ENCODE results near the gene REELD1.
A peak's percentile ranks its signal among the peaks of the same experiment; 100 is the strongest.

The REELD1 gene

GRCh38 chr4:146214238-146214637 is at the start of gene REELD1:
Gene REELD1, plus strand, starts transcription at chr4:146214538. Its CDS starts 2,415 bp downstream, at chr4:146216953.
- DNase-seq (ENCODE audit: low spot score): no peak

GRCh38 chr4:146165221-146165620 is 49.1 kb upstream of the REELD1 start:
- DNase-seq (ENCODE audit: low spot score): no peak

GRCh38 chr4:146165840-146166239 is 48.5 kb upstream of the REELD1 start:
- no peak for DNase-seq (ENCODE audit: low spot score)

DNA sequence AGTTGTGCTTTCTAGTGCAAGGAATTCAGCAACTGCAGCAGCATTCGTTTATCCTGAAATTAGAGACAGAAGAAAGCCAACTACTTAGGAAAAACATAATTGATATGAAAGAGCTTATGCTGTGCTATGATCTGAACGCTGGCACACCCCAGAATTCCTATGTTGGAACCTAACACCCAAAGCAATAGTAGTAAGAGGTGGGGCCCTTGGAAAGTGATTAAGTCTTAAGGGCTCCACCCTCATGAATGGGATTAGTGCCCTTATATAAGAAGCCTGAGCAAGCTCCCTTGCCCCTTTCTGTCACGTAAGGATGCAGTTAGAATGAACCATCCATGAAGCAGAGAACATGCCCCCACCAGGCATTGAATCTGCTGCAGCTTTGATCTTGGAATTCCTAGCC is 44.2 kb upstream of the REELD1 start:
- no peak for DNase-seq (ENCODE audit: low spot score)

GRCh38 chr4:146175541-146176453 is 38.5 kb upstream of the REELD1 start, which contains the start of gene LSM6:
Gene LSM6, plus strand, starts transcription at chr4:146175718. Its CDS starts 7,204 bp downstream, at chr4:146182922.
- peak; percentile 83 for DNase-seq (ENCODE audit: low spot score)

DNA sequence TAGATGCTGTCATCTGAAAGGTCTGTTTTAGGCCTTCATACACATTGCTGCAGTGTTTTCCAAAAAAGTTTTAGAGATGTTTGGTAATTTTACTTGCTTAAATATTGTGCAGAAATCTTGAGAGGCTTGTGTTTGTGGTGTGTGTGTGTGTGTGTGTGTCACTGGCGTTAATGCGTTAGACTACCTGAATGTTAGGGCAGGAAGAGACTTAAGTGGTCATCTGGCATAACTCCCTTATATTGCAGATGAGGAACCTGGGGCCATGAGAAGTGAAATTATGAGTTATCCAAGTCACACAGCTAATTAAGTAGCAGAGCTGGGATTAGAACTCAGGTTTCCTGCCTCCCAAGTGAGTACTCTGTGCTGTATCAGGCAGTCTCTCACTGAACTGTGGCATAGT is 37.4 kb upstream of the REELD1 start:
- DNase-seq (ENCODE audit: low spot score): no peak

GRCh38 chr4:146178126-146178525 is 36.2 kb upstream of the REELD1 start:
- DNase-seq (ENCODE audit: low spot score): no peak

GRCh38 chr4:146179784-146180370 is 34.5 kb upstream of the REELD1 start:
- no peak for DNase-seq (ENCODE audit: low spot score)

DNA sequence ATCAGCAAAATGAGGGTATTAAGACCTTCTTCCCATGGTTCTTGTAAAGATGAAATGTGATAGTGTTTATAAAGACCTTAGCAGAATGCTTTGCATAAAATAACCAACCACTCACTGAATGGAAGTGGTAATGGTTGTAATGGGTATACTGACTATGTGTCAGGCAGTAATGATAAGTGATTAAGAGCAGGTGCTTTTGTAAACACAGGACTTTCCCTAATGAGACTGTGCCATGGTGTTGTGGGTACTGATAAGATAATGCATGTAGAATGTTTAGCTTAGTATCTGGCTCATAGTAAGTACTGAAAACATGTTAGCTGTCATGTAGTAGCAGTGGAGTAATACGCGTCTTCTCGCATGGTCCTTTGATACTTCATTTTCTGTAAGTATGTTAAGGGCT is 31.9 kb upstream of the REELD1 start:
- DNase-seq (ENCODE audit: low spot score): no peak

DNA sequence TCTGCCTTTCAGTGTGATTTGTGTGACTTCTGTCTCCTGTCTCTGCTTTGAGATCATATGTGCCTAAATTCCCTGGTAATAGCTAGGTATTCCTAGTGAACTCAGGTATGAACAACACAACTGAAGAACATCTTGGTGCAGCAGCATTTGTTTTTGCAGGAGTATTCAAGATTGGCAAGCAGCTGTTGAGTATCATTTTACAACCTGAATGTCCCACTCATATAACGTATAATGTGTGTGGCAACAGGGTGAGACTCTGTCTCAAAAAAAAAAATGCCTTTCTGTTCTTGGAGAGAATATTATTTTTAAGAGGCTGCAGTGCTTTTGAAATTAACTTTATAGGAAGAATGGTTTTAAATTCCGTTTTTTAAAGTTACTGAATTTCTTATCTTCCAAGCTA is 31.1 kb upstream of the REELD1 start:
- DNase-seq (ENCODE audit: low spot score): no peak

GRCh38 chr4:146186041-146186440 is 28.3 kb upstream of the REELD1 start:
- no peak for DNase-seq (ENCODE audit: low spot score)

DNA sequence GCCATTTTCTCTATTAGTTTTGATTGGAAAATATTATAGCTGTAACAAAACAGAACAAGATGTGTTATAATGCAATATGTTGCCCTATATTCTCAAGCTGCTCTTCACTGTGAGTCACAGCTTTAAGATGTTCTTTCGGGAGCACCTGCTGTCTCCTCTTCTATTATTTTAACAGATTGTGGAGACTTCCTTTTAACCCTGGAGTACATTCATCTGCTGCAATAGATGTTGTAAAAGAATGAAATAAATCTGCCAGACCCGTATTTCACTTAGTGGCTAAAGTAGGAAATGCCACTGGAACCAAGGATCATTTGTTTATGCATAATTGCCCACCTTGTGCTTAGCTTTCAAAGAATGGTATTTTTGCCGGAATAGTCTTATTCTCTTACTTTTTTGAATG is 27.7 kb upstream of the REELD1 start:
- no peak for DNase-seq (ENCODE audit: low spot score)

DNA sequence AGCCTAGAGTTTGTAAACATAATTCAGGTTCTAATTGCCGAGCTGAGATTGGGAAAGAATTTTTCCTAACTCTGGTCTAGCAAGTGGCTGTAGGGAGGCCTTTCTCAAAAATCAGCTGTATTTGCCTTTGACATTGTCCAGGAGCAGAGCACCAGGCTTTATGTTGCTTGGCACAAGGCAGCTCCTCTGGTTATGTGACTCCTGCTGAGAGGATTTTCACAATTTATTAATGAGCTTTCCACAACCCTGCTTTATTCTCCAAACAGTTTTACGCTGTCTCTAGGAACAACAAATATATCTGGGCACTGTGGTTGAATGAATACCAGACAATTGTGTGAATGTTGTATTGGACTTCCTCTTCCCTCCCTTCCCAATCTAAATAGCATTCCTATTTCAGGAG is 23.9 kb upstream of the REELD1 start:
- DNase-seq (ENCODE audit: low spot score): no peak

- DNase-seq (ENCODE audit: low spot score): no peak
Observed at GRCh38 chr4:146191766-146192458, 22.4 kb upstream of the REELD1 start.

GRCh38 chr4:146193628-146194027 is 20.7 kb upstream of the REELD1 start:
- DNase-seq (ENCODE audit: low spot score): no peak

- no peak for DNase-seq (ENCODE audit: low spot score)
Observed at GRCh38 chr4:146194212-146194611, 20.1 kb upstream of the REELD1 start.

GRCh38 chr4:146202665-146203064 is 11.7 kb upstream of the REELD1 start:
- DNase-seq (ENCODE audit: low spot score): no peak

DNA sequence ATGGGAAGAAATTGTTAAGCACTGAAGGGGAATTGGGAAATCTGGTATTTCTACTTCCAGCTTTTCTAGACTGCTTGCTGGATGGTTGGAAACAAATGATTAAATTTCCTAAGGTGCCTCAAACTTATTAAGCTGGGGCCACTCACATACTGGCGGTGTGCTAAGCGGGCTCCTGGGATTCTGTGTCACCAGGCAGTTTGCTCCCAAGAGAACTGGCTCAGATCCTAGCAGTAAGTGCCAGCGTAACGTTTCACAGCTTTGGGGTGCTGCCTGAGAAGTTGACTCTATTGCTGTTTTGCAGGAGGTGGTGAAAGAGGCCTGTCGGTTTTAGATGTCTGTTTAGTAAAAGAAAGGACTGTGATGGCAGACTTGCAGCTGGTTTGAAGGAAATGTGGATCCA is 6.9 kb upstream of the REELD1 start:
- DNase-seq (ENCODE audit: low spot score): no peak

DNA sequence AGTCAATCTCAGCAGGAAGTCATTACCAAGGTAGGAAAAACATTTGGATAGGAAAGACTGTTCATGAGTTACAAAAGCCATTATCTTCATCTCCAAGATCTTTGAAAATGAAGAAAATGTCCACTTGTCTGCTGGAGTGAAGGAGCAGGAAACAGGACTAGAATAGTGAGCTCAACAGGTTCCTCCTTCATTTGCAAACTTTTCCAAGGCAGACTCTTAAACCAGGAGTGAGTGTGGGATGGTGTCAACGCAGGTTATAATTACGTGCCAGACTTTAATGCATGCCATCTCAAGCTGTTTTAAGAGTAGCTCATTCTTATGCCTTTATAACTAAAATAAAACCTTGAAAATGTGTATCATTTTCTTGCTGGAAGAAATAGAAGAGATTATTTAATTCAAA is 3.4 kb upstream of the REELD1 start:
- no peak for DNase-seq (ENCODE audit: low spot score)

DNA sequence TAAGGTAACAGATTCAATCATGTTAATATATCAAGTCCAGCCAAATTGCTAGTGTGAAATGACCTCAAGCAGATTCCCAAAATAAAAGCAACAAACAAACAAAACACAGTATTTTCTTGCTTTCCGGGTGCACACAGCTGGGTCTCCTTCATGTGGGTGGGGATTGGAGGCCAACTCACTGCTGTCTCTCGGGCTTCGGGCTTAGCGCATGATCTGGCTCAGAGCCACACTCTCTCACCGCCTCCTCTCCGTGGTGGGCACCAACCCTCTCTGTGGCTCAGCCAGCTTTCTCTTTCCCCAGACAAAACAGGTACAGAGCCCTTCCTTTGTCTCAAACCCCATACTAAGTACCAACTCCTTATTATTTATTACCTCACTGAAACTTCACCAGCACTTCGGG is 2.9 kb upstream of the REELD1 start:
- no peak for DNase-seq (ENCODE audit: low spot score)

DNA sequence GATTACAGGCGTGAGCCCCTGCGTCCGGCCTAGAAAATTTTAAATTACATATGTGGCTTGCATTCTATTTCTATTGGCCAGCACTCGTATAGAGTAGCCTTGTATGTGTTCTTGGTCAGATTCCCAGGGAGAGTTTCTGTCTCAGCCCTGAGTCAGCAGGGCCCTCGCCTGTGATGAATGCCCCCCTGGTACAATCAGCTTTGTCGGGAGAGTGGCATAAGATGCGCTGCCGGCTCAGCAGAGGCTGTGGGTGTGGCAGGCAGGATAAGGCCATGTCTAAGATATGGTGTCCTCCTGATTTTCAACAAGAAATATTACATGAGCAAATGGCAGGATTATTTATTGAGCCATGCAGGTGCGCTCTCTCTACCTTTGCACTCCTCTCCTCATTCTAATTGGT is 1.6 kb upstream of the REELD1 start:
- DNase-seq (ENCODE audit: low spot score): no peak

DNA sequence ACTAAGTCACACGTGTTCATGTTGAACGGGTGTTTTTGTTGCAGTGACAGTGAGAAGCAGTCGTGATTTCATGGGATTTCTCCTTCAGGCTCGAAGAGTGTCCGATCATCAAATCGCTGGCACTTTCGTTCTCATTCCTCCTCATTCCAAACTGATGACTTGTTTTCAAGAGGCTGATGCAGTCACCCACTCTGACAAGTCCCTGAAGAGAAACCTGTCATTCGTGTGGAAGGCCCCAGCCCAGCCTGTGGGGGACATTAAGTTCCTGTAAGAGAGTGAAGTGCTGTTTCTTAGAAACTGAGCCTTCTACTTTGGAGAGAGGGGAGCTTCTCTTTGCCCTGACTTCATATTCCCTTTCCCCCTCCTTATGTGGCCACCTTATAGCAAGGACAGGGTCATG is 8.0 kb downstream of the REELD1 start:
- no peak for DNase-seq (ENCODE audit: low spot score)
